NCI-H1048 (cell line): ENCODE measurements around the gene FBLN7.

Experiments
- DNase-seq: peaks from one replicate; lab custom pipeline; 2025; lab: John Stamatoyannopoulos, UW

The FBLN7 gene

DNA sequence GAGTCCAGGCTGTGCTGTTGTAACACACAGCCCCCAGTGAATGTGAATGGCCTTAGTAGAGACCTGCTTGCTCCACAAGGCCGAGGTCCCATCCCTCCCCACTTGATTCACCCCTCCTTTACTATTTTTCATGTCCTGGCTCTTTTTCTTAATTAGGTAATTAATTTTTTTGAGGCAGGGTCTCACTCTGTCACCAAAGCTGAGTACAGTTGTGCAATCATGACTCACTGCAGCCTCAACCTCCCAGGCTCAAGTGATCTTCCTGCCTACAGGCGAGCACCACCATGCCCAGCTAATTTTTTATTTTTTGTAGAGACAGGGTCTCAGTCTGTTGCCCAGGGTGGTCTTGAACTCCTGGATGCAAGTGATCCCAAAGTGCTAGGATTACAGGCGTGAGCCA lies 19.3 kb downstream of the FBLN7 start:
- no peak for DNase-seq

- no peak for DNase-seq
Observed at GRCh38 chr2:112159454-112159921, 21.3 kb downstream of the FBLN7 start.

DNA sequence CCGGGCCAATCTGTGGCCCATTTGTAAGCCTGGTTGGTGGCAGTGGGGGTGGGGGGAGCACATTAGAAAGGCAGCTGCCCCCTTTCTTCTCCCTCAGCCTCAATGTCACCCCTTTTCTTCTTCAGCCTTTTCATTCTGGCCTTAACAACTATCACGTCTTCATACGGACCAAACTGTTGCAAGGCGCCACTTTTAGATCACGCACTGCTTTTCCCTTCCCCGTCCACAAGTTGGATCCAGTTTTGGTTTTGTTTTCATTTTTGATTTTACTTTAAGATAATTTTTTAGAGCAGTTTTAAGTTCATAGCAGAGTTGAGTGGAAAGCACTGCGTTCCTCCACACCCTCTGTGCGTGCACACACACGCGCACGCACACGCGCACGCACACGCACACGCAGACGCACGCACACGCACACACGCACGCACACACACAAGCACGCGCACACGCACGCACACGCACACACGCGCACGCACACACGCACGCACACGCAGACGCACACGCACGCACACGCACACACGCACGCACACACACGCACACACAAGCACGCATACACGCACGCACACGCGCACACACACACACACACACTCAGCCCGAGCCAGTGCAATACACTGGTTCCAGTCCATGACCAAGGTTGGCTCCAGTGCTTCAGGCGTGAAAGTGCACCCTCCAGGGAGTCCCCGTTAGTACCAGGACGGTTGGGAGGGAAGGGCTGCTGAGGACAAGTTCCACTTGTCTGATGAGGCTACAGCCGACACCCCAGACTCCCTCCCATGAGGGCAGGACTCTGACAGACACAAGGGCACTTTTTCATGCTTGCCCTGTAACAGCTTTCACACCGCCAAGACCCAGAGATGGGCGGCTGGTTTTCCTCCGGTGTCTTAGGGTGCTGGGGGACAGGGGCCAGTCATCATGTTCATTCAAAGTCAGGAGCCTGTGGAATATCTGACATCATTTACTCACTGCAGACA lies 22.4 kb downstream of the FBLN7 start:
- DNase-seq = no peak

DNA sequence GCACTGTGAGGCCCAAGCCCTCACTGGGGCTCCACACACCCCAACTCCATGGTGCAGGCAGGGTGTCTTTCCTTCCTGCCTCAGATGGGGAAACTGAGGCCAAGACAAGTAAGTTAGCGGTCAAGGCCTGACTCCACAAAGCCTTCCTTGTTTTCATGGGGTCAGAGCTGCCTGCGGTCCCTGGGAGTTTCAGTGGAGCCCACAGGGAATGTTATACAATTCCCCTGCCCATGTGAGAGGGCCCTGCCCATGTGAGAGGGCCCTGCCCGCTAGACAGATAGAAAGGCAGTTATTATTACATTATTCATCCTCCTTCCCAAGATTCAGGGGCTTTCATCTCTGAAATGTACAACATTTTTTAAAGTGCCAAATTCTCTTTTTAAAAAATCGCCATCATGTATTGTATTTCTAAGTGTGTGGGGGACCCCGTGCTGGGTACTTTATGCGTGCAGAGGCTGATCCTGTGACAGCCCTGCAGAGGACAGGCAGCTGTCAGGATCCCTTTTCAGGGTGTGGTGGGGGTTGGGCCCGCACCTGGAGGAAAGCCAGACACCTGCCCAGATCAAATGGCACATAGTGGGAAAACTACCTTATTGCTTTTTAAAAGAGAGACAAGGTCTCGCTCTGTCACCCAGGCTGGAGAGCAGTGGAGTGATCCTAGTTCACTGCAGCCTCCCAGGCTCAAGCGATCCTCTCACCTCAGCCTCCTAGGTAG lies 23.4 kb downstream of the FBLN7 start:
- DNase-seq = no peak

GRCh38 chr2:112162341-112162740 lies 24.2 kb downstream of the FBLN7 start:
- no peak for DNase-seq

DNA sequence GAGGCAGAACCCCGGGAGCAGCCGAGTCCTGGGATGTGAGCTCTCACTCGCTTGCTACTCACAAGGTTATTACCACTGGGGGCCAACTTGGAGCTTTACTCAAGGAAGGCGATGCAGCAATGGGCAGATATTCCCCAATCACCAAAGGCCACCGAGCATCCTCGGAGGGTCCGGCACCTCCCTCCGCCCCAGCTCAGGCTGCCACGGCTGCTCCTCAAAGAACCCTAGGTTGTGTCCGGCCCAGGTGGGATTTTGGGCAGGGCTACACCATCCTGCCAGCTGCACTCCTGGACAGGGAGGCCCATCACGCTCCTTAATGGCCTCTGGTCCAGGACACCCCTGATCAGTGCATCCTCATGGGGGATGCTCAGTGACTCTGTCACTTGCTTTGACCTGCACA lies 24.8 kb downstream of the FBLN7 start:
- DNase-seq = no peak

DNA sequence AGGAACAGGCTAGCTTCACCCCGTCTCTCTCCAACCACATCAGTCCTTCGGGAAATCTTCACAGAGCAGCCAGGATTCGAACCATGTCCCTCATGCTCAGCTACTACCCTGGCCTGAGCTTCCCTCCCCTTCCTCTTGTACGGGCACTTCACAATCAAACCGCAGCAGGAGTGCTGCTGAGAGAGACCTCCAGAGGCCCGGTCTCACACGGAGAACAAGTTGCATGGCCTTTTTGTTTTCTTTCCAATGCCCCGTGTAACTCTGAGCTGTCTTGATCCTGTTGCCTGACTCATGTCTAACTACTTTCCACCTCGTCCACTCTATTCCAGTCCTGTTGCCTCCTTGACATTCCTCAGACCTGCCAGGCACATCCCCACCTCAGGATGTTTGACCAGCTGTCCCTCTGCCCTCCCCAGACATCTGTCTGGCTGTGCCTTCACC lies 25.4 kb downstream of the FBLN7 start:
- DNase-seq = no peak

DNA sequence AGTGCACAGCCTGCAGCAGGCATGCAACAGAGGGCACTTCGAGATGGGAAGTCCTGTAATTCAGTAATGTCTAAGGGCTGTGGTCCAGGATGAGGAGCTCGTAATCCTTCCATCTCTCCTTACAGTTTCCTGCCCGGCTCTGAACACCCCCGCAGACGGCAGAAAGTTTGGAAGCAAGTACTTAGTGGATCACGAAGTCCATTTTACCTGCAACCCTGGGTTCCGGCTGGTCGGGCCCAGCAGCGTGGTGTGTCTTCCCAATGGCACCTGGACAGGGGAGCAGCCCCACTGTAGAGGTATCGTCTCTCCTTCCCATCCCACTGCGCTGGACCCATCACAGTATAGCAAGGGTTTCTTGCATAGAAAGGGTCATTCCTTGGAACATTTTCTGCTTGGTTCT lies 26.7 kb downstream of the FBLN7 start:
- DNase-seq = no peak

GRCh38 chr2:112165296-112165695 lies 27.1 kb downstream of the FBLN7 start:
- no peak for DNase-seq

- DNase-seq = no peak
Observed at GRCh38 chr2:112166806-112167499, 28.8 kb downstream of the FBLN7 start.

DNA sequence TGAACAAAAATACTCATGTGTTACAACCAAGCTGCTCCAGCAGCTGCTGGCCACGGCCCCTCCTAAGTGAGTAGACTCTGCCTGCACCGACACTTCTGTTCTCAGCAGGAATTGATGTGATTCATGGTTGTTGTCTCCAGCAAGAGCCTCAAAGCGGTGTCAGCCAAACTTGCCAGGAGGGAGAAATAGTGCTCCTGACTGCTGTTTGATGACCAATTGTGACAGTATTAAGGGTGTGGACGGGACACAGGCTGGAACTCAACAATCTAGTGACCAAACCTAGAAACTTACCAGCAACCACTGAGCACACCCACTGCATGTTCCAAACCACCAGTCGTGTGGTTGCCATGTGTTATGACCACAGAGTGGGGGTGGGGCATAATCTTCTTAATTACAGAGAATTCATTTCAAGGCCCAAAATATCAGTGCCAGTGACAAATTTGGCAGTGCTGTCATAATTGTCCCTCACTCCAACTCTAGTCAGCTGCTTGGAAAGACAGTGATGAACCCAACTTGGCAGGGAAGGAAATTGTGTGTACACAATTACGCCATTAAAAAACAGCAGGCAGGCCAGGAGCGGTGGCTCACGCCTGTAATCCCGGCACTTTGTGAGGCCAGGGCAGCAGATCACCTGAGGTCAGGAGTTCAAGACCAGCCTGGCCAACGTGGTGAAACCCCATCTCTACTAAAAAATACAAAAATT lies 30.4 kb downstream of the FBLN7 start:
- DNase-seq = no peak

- DNase-seq = no peak
Observed at GRCh38 chr2:112170495-112170894, 32.3 kb downstream of the FBLN7 start.

GRCh38 chr2:112173646-112174319 lies 35.6 kb downstream of the FBLN7 start:
- no peak for DNase-seq

- DNase-seq = no peak
Observed at GRCh38 chr2:112174383-112174782, 36.2 kb downstream of the FBLN7 start.

DNA sequence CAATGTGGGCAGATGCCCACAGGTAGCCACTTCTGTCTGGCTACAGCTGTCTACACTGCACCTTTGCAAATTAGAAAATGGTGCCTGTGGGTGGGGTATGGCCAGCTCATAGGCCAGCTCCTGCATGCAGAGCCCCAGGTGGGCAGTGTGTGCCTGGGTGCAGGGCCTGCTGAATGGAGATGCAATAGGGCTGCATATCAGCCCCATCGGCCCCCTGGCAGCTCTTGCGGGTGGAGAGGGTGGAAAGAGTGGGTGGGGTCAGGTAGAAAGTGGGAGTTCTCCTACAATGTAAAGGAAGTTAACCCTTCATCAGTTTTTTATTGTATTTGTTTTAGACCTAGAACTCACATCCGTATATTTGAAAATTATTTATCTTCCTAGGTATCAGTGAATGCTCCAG lies 37.1 kb downstream of the FBLN7 start:
- DNase-seq = no peak

DNA sequence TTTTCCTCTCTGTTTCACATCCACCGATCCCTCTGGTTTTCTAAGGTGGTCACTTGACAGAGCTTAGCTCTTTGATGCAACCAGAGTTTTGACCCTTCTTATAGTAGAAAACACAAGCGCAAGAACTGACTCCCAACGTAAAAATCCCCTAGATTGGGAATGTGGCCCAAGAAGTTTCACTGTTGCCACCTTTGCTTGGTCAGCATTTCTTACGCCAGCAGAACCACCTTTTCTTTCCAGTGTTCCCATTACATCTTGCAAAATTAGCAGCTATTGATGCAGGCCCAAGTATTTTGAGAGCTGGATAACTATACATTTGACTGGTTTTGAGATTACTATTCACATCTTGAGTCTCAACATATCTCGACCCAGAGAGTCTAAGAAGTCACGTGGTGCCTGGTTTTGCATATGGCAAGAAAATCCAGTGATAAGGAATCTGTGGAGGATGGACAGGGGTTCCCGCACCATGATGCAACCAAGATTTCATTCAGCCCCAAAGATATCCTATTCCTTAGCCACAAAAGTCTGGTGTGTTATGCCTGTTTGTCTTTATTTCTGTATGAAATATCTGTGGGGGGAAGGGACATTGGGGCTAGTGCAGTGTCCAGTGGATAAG lies 37.9 kb downstream of the FBLN7 start:
- no peak for DNase-seq

DNA sequence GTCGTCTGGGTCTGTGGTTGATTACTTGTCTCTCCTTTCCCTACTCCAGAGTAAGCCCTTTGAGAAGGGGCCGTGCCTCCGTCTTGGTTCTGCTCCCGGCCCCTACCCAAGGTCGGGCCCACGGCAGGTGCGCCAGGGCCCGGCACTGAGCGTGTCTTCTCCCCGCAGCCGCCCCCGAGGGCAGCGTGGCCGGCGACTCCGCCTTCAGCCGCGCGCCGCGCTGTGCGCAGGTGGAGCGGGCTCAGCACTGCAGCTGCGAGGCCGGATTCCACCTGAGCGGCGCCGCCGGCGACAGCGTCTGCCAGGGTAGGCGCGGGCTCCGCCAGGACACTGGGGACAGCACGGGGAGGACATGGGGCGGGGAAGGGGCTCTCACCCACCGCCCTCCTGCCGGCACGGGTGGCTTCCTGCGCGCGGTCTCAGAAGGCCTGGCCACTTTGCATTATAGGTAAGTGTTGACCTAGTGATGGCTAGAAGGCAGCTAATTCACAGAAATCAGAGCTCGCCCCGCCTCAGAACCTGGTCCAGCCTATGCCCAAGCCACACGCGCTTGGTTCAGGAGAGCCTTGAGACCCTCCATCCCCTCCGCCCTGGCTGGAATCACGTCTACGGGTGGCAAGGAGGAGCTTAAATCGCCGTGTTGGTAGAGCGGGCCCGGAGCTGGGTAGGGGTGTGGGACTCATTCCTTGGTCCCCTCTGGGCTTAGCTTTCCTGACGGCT lies 43.5 kb downstream of the FBLN7 start:
- DNase-seq = no peak

DNA sequence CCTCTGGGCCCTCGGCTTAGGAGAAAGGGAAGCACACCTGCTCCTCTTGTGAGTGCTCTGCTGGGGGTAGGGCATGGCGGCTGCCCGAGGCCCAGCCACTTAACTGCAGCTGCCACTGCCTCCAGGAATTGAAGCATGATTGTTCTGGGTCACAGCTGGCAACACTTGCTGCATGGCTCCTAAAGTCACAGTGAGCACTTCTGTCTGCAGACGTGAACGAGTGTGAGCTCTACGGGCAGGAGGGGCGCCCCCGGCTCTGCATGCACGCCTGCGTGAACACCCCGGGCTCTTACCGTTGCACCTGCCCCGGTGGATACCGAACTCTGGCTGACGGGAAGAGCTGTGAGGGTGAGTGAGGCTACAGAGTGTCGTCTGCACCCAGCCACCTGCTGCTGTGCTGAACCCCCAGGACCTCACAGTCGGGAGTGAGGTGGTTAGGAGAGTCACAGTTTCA lies 44.4 kb downstream of the FBLN7 start:
- no peak for DNase-seq

GRCh38 chr2:112183327-112184025 lies 45.3 kb downstream of the FBLN7 start:
- DNase-seq = no peak
